Panc1 (cell line): ENCODE measurements around the gene DNM1.

Experiments
- CTCF ChIP-seq: fragments of 450-650 bp; IDR thresholded peaks from 2 replicates; pipeline ENCODE4 v1.5.1; 2017; ENCODE audit warnings: mild to moderate bottlenecking
- POLR2AphosphoS5 ChIP-seq: IDR thresholded peaks from 2 replicates; pipeline ENCODE4 v1.6.1; 2012; ENCODE audit warnings: mild to moderate bottlenecking, low read depth, low read length, moderate library complexity
- REST ChIP-seq, 2 experiments: IDR thresholded peaks; 2 replicates each; pipeline ENCODE4 v1.6.1; 2011 to 2012; ENCODE audit warnings: low read depth in 2 of 2, control low read depth in 1 of 2, low read length in 1 of 2, mild to moderate bottlenecking in 1 of 2, moderate library complexity in 1 of 2; ENCODE audit not compliant: insufficient read depth in 1 of 2
- SIN3A ChIP-seq: IDR thresholded peaks from 2 replicates; pipeline ENCODE4 v1.6.1; 2012; ENCODE audit warnings: low read depth, mild to moderate bottlenecking, low read length, moderate library complexity, borderline replicate concordance; ENCODE audit not compliant: insufficient read depth
- TCF7L2 ChIP-seq: IDR thresholded peaks from 2 replicates; pipeline ENCODE4 v1.6.1; 2011; ENCODE audit warnings: mild to moderate bottlenecking, low read depth, low read length, inconsistent platforms

GRCh38 chr9:128266868-128267590 lies 63.9 kb downstream of the DNM1 start:
- no peak for TF ChIP-seq REST (IDR thresholded peaks at IDR 0.05; ENCODE audit: insufficient read depth in 1 of 2, low read depth in 2 of 2, low read length in 1 of 2)
- TF ChIP-seq CTCF, result no peak
- no peak for TF ChIP-seq POLR2AphosphoS5
- TF ChIP-seq SIN3A, result no peak
- no peak for TF ChIP-seq TCF7L2
